ENCODE results near the gene PCSK9.

PCSK9 gene

GRCh38 chr1:55051621-55052020 lies 12.3 kb downstream of the PCSK9 start:
- no peak overlapping the region for H3K27ac ChIP-seq (ENCODE audit: low read length)
- no peaks in the 10 kb centered on the region for H3K79me2 ChIP-seq (ENCODE audit: low read length)
- no peaks in the 10 kb centered on the region for H4K20me1 ChIP-seq (ENCODE audit: insufficient read depth, low read length)
- H2AFZ ChIP-seq (ENCODE audit: low read depth, low read length): no peak overlapping the region
- no peak overlapping the region for H3K9ac ChIP-seq (ENCODE audit: low read length)
- no peaks in the 10 kb centered on the region for H3K9me3 ChIP-seq (ENCODE audit: insufficient read depth, low read length)
- H3K4me3 ChIP-seq (ENCODE audit: low read length): no peak overlapping the region
- TF ChIP-seq EZH2phosphoT487 (IDR thresholded peaks at IDR 0.05; ENCODE audit: low read depth) (no peak), CTCF (IDR thresholded peaks at IDR 0.05; ENCODE audit: low read depth, low read length) (no peak)
- no peaks in the 10 kb centered on the region for H3K36me3 ChIP-seq (replicated peaks; ENCODE audit: low read depth, low read length)
- H3K4me2 ChIP-seq (ENCODE audit: low read length): no peak overlapping the region
- H3K4me1 ChIP-seq (ENCODE audit: low read length): no peaks in the 10 kb centered on the region
- H3K27me3 ChIP-seq (ENCODE audit: low read depth, low read length): no peaks in the 10 kb centered on the region

GRCh38 chr1:55052221-55053142 lies 13.1 kb downstream of the PCSK9 start:
- no peaks in the 10 kb centered on the region for H3K27me3 ChIP-seq (ENCODE audit: low read depth, low read length)
- H3K9ac ChIP-seq (ENCODE audit: low read length): no peak overlapping the region
- H3K36me3 ChIP-seq (replicated peaks; ENCODE audit: low read depth, low read length): no peaks in the 10 kb centered on the region
- H3K4me2 ChIP-seq (ENCODE audit: low read length): no peak overlapping the region
- no peaks in the 10 kb centered on the region for H4K20me1 ChIP-seq (ENCODE audit: insufficient read depth, low read length)
- no peak overlapping the region for H3K4me3 ChIP-seq (ENCODE audit: low read length)
- H3K9me3 ChIP-seq (ENCODE audit: insufficient read depth, low read length): no peaks in the 10 kb centered on the region
- TF ChIP-seq CTCF (IDR thresholded peaks at IDR 0.05; ENCODE audit: low read depth, low read length): no peak
- TF ChIP-seq EZH2phosphoT487 (IDR thresholded peaks at IDR 0.05; ENCODE audit: low read depth): no peak
- H3K79me2 ChIP-seq (ENCODE audit: low read length): no peaks in the 10 kb centered on the region
- no peak overlapping the region for H3K27ac ChIP-seq (ENCODE audit: low read length)
- no peaks in the 10 kb centered on the region for H3K4me1 ChIP-seq (ENCODE audit: low read length)
- H2AFZ ChIP-seq (ENCODE audit: low read depth, low read length): no peak overlapping the region

- TF ChIP-seq EZH2phosphoT487 (IDR thresholded peaks at IDR 0.05; ENCODE audit: low read depth) (no peak), CTCF (IDR thresholded peaks at IDR 0.05; ENCODE audit: low read depth, low read length) (no peak)
- no peaks in the 10 kb centered on the region for H4K20me1 ChIP-seq (ENCODE audit: insufficient read depth, low read length)
- H3K9ac ChIP-seq (ENCODE audit: low read length): no peak overlapping the region
- no peaks in the 10 kb centered on the region for H3K4me1 ChIP-seq (ENCODE audit: low read length)
- no peaks in the 10 kb centered on the region for H3K79me2 ChIP-seq (ENCODE audit: low read length)
- no peaks in the 10 kb centered on the region for H3K27me3 ChIP-seq (ENCODE audit: low read depth, low read length)
- H3K36me3 ChIP-seq (replicated peaks; ENCODE audit: low read depth, low read length): no peaks in the 10 kb centered on the region
- H3K27ac ChIP-seq (ENCODE audit: low read length): no peak overlapping the region
- no peak overlapping the region for H3K4me3 ChIP-seq (ENCODE audit: low read length)
- no peaks in the 10 kb centered on the region for H3K9me3 ChIP-seq (ENCODE audit: insufficient read depth, low read length)
- no peak overlapping the region for H3K4me2 ChIP-seq (ENCODE audit: low read length)
- H2AFZ ChIP-seq (ENCODE audit: low read depth, low read length): no peak overlapping the region
Measured at GRCh38 chr1:55053265-55053954, 14.1 kb downstream of the PCSK9 start.

- no peak for TF ChIP-seq CTCF (IDR thresholded peaks at IDR 0.05; ENCODE audit: low read depth, low read length)
- no peak for TF ChIP-seq EZH2phosphoT487 (IDR thresholded peaks at IDR 0.05; ENCODE audit: low read depth)
- no peaks in the 10 kb centered on the region for H3K36me3 ChIP-seq (replicated peaks; ENCODE audit: low read depth, low read length)
Measured at GRCh38 chr1:55054396-55054795, 15.0 kb downstream of the PCSK9 start.

More at GRCh38 chr1:55054396-55054795, 15.0 kb downstream of the PCSK9 start:
- Histone ChIP-seq H3K4me2 (ENCODE audit: low read length) (no peak overlapping the region), H3K4me1 (ENCODE audit: low read length) (no peaks in the 10 kb centered on the region), H2AFZ (ENCODE audit: low read depth, low read length) (no peak overlapping the region), H3K9ac (ENCODE audit: low read length) (no peak overlapping the region), H3K79me2 (ENCODE audit: low read length) (no peaks in the 10 kb centered on the region), H3K27ac (ENCODE audit: low read length) (no peak overlapping the region), H3K9me3 (ENCODE audit: insufficient read depth, low read length) (no peaks in the 10 kb centered on the region), H4K20me1 (ENCODE audit: insufficient read depth, low read length) (no peaks in the 10 kb centered on the region), H3K27me3 (ENCODE audit: low read depth, low read length) (no peaks in the 10 kb centered on the region), H3K4me3 (ENCODE audit: low read length) (no peak overlapping the region)

All from OCI-LY3 (cell line).